ENCODE data around the gene ATRN. TPM values are rescaled to one million over a fixed set of nuclear protein-coding genes. Genes with fewer than 3 reads are reported as not detected.

The ATRN gene
- polyA plus RNA-seq, 1 donor from 2014 or later, result 27.5 TPM

DNA sequence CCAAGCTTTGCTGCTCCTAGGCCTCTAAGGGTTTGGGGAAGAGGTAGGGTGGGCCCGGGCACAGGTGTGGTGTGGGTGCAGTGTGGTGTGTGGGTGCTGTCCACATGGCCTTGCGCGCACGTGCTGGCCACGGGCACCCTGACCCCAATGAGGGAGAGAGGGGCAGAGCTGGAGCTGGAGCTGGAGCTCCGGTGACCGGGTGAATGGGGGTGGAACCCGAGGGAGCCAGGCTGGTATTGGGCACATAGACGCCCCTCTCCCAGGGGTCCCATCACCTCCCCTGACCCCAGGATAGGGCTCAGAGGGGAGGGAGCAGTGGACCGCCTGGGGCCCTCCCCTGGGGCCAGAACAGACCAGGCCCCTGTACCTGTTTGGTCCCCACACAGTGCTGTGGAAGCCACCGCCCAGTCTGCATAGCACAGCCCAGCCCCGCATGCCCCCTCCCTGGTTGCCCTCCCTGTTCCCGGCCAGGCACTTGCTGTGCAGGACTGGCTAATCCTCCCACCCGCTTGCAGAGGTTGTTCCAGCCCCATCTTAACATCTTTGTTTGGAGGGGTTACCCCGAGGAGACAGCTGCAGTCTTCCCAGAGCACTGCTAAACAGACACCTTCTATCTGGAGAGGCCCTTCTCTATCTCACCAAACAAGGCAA lies 210.0 kb downstream of the ATRN start:
- no peaks in the 10 kb centered on the region for H3K9me3 ChIP-seq (ENCODE audit: low read length)
- H3K27me3 ChIP-seq (ENCODE audit: insufficient read depth, low read depth, low read length), result peaks cover 17% of the 10 kb centered on the region
- no peak overlapping the region for H3K9ac ChIP-seq (ENCODE audit: low read length)
- no peak for TF ChIP-seq EZH2 (IDR thresholded peaks at IDR 0.05; ENCODE audit: borderline replicate concordance, insufficient read depth, low read length, poor library complexity, severe bottlenecking)
- TF ChIP-seq, protein P1, sequence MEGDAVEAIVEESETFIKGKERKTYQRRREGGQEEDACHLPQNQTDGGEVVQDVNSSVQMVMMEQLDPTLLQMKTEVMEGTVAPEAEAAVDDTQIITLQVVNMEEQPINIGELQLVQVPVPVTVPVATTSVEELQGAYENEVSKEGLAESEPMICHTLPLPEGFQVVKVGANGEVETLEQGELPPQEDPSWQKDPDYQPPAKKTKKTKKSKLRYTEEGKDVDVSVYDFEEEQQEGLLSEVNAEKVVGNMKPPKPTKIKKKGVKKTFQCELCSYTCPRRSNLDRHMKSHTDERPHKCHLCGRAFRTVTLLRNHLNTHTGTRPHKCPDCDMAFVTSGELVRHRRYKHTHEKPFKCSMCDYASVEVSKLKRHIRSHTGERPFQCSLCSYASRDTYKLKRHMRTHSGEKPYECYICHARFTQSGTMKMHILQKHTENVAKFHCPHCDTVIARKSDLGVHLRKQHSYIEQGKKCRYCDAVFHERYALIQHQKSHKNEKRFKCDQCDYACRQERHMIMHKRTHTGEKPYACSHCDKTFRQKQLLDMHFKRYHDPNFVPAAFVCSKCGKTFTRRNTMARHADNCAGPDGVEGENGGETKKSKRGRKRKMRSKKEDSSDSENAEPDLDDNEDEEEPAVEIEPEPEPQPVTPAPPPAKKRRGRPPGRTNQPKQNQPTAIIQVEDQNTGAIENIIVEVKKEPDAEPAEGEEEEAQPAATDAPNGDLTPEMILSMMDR (IDR thresholded peaks at IDR 0.05; ENCODE audit: poor library complexity, severe bottlenecking), result no peak
- TF ChIP-seq, protein P2, sequence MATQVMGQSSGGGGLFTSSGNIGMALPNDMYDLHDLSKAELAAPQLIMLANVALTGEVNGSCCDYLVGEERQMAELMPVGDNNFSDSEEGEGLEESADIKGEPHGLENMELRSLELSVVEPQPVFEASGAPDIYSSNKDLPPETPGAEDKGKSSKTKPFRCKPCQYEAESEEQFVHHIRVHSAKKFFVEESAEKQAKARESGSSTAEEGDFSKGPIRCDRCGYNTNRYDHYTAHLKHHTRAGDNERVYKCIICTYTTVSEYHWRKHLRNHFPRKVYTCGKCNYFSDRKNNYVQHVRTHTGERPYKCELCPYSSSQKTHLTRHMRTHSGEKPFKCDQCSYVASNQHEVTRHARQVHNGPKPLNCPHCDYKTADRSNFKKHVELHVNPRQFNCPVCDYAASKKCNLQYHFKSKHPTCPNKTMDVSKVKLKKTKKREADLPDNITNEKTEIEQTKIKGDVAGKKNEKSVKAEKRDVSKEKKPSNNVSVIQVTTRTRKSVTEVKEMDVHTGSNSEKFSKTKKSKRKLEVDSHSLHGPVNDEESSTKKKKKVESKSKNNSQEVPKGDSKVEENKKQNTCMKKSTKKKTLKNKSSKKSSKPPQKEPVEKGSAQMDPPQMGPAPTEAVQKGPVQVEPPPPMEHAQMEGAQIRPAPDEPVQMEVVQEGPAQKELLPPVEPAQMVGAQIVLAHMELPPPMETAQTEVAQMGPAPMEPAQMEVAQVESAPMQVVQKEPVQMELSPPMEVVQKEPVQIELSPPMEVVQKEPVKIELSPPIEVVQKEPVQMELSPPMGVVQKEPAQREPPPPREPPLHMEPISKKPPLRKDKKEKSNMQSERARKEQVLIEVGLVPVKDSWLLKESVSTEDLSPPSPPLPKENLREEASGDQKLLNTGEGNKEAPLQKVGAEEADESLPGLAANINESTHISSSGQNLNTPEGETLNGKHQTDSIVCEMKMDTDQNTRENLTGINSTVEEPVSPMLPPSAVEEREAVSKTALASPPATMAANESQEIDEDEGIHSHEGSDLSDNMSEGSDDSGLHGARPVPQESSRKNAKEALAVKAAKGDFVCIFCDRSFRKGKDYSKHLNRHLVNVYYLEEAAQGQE (IDR thresholded peaks at IDR 0.05; ENCODE audit: borderline replicate concordance), result no peak
- no peak for TF ChIP-seq MXI1 (conservative IDR thresholded peaks at IDR 0.05; ENCODE audit: poor library complexity, severe bottlenecking)
- no peak for TF ChIP-seq EP300 (conservative IDR thresholded peaks at IDR 0.05; ENCODE audit: poor library complexity, severe bottlenecking)
- no peak for TF ChIP-seq SMC3 (conservative IDR thresholded peaks at IDR 0.05; ENCODE audit: poor library complexity)
- no peak for TF ChIP-seq RAD21 (conservative IDR thresholded peaks at IDR 0.05)
- TF ChIP-seq TAF1 (IDR thresholded peaks at IDR 0.05; ENCODE audit: low read depth), result no peak
- TF ChIP-seq POLR2AphosphoS5 (IDR thresholded peaks at IDR 0.05), result no peak
- H2AFZ ChIP-seq (ENCODE audit: low read depth, low read length), result no peak overlapping the region
- H4K20me1 ChIP-seq (ENCODE audit: insufficient read depth), result no peaks in the 10 kb centered on the region
- H3K36me3 ChIP-seq (ENCODE audit: insufficient read depth, low read length), result no peaks in the 10 kb centered on the region
- no peak overlapping the region for H3K4me3 ChIP-seq (ENCODE audit: low read length)
- no peak overlapping the region for H3K4me2 ChIP-seq (ENCODE audit: low read length)
- H3K9me2 ChIP-seq (ENCODE audit: insufficient read depth, low read length), result no peaks in the 10 kb centered on the region
- H3K27ac ChIP-seq (ENCODE audit: low read length), result no peak overlapping the region
- H3K79me2 ChIP-seq (replicated peaks; ENCODE audit: insufficient read depth, low read length), result no peaks in the 10 kb centered on the region
- H3F3A ChIP-seq (ENCODE audit: insufficient read depth, low read length, poor library complexity, severe bottlenecking), result no peaks in the 10 kb centered on the region

DNA sequence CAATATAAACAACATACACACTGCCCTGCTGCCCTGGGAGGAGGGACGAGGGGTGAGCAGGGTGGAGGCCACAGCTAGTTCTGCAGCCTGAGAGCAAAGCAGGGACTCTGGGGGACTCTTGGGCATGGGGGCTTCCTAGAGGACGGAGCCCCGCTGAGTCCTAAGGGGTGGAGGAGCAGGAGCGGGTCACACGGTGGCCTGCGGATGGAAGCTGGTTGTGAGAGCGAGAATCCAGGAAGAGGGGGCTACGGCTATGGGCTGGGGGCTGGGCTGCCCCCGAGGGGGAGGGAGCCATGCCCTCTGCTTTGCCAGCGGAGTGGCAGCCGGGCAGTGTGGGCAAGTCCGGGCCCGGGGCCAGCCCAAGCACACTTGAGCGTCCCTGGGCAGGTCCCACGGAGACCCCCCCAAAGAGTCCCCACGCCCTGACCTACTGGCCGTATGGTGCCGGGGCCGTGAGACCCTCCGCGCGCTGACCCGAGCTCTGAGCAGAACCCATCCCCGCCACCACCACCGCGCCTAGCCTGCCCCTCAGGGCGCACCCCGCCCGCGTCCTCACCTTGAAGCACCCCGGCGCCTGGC lies 210.6 kb downstream of the ATRN start:
- Histone ChIP-seq H3K4me2 (ENCODE audit: low read length) (no peak overlapping the region), H2AFZ (ENCODE audit: low read depth, low read length) (no peak overlapping the region), H3K27ac (ENCODE audit: low read length) (no peak overlapping the region)

More for the DNA sequence above, 210.6 kb downstream of the ATRN start:
- no peaks in the 10 kb centered on the region for H4K20me1 ChIP-seq (ENCODE audit: insufficient read depth)
- H3F3A ChIP-seq (ENCODE audit: insufficient read depth, low read length, poor library complexity, severe bottlenecking), result no peaks in the 10 kb centered on the region
- no peaks in the 10 kb centered on the region for H3K36me3 ChIP-seq (ENCODE audit: insufficient read depth, low read length)
- no peaks in the 10 kb centered on the region for H3K79me2 ChIP-seq (replicated peaks; ENCODE audit: insufficient read depth, low read length)
- H3K4me3 ChIP-seq (ENCODE audit: low read length), result no peak overlapping the region
- no peaks in the 10 kb centered on the region for H3K9me3 ChIP-seq (ENCODE audit: low read length)
- no peaks in the 10 kb centered on the region for H3K9me2 ChIP-seq (ENCODE audit: insufficient read depth, low read length)
- peaks cover 17% of the 10 kb centered on the region for H3K27me3 ChIP-seq (ENCODE audit: insufficient read depth, low read depth, low read length)
- H3K9ac ChIP-seq (ENCODE audit: low read length), result no peak overlapping the region
- TF ChIP-seq, protein P1 (IDR thresholded peaks at IDR 0.05; ENCODE audit: poor library complexity, severe bottlenecking), result no peak
- TF ChIP-seq EP300 (conservative IDR thresholded peaks at IDR 0.05; ENCODE audit: poor library complexity, severe bottlenecking) (no peak), TAF1 (IDR thresholded peaks at IDR 0.05; ENCODE audit: low read depth) (no peak), EZH2 (IDR thresholded peaks at IDR 0.05; ENCODE audit: borderline replicate concordance, insufficient read depth, low read length, poor library complexity, severe bottlenecking) (no peak), MXI1 (conservative IDR thresholded peaks at IDR 0.05; ENCODE audit: poor library complexity, severe bottlenecking) (no peak), SMC3 (conservative IDR thresholded peaks at IDR 0.05; ENCODE audit: poor library complexity) (no peak), RAD21 (conservative IDR thresholded peaks at IDR 0.05) (no peak), POLR2AphosphoS5 (IDR thresholded peaks at IDR 0.05) (no peak)
- TF ChIP-seq, protein P2 (IDR thresholded peaks at IDR 0.05; ENCODE audit: borderline replicate concordance), result no peak
